ENCODE measurements around the gene TEX2.

- TF ChIP-seq TCF7L2 (IDR thresholded peaks at IDR 0.05; ENCODE audit: low read depth, low read length) (no peak), REST (IDR thresholded peaks at IDR 0.05; ENCODE audit: insufficient read depth in 1 of 2, low read depth in 2 of 2, low read length in 1 of 2) (no peak), CTCF (IDR thresholded peaks at IDR 0.05) (no peak), POLR2AphosphoS5 (IDR thresholded peaks at IDR 0.05; ENCODE audit: low read depth, low read length) (no peak), SIN3A (IDR thresholded peaks at IDR 0.05; ENCODE audit: borderline replicate concordance, insufficient read depth, low read depth, low read length) (no peak)
Observed at GRCh38 chr17:64187093-64187895, 75.8 kb downstream of the TEX2 start.

All from Panc1 (cell line).